ENCODE results near the gene HLX. TPM values are rescaled to one million over a fixed set of nuclear protein-coding genes. Genes with fewer than 3 reads are reported as not detected.

HLX gene
- total RNA-seq, 1 donor from 2014 or later = 2.3 TPM

DNA sequence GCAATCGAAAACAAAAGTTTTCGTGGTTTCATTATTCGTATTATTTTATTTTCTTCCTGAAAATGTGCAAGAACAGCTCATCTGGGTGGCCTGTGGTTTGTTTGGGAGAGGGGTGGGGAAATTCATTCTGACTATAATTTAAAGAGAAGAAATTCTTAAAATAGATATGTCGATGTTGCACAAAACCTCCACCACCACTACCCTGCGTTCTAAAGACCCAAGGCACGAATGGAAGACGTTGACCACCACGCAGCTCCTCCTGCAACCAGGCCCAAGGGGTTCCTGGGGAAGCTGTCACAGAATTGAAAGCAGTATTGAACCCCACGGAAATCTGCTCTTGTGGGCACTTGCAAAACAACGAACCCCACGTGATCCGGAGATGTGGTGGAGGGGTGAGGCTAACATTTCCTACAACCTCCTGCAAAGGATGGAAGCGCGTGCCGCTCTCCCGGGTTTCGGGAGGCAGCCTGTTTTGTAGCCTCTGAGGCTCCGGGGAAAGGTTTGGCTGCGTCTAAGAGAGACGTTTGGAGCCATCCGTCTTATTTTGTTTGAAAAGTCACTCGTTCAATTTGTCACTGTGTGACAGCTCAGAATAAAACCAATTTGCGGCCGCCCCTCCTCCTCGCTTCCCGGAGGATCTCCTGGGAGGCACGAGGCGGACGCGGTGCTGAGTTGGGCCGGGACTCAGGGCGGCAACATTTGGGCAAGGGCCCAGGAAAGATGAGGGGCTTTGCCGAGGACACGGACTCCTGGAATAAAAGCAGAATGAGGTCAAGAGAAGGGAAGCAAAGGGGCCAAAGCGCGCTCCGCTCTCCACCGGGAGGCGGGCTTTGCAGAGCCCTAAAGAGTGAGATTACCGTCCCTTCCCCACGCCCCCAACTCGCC is 810 bp upstream of the HLX start:
- Mint-ChIP-seq H3K4me3 (peak overlapping the region; percentile 84), H3K27ac (peak overlapping the region; percentile 69), H3K27me3 (peaks cover 95% of the 10 kb centered on the region), H3K36me3 (no peaks in the 10 kb centered on the region), H3K4me1 (ENCODE audit: unreplicated experiment) (peaks cover 24% of the 10 kb centered on the region), H3K9me3 (no peaks in the 10 kb centered on the region)
- TF ChIP-seq, protein P1, sequence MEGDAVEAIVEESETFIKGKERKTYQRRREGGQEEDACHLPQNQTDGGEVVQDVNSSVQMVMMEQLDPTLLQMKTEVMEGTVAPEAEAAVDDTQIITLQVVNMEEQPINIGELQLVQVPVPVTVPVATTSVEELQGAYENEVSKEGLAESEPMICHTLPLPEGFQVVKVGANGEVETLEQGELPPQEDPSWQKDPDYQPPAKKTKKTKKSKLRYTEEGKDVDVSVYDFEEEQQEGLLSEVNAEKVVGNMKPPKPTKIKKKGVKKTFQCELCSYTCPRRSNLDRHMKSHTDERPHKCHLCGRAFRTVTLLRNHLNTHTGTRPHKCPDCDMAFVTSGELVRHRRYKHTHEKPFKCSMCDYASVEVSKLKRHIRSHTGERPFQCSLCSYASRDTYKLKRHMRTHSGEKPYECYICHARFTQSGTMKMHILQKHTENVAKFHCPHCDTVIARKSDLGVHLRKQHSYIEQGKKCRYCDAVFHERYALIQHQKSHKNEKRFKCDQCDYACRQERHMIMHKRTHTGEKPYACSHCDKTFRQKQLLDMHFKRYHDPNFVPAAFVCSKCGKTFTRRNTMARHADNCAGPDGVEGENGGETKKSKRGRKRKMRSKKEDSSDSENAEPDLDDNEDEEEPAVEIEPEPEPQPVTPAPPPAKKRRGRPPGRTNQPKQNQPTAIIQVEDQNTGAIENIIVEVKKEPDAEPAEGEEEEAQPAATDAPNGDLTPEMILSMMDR (conservative IDR thresholded peaks at IDR 0.05) = no peak
- no peak for DNase-seq (ENCODE audit: extremely low spot score, unreplicated experiment)

DNA sequence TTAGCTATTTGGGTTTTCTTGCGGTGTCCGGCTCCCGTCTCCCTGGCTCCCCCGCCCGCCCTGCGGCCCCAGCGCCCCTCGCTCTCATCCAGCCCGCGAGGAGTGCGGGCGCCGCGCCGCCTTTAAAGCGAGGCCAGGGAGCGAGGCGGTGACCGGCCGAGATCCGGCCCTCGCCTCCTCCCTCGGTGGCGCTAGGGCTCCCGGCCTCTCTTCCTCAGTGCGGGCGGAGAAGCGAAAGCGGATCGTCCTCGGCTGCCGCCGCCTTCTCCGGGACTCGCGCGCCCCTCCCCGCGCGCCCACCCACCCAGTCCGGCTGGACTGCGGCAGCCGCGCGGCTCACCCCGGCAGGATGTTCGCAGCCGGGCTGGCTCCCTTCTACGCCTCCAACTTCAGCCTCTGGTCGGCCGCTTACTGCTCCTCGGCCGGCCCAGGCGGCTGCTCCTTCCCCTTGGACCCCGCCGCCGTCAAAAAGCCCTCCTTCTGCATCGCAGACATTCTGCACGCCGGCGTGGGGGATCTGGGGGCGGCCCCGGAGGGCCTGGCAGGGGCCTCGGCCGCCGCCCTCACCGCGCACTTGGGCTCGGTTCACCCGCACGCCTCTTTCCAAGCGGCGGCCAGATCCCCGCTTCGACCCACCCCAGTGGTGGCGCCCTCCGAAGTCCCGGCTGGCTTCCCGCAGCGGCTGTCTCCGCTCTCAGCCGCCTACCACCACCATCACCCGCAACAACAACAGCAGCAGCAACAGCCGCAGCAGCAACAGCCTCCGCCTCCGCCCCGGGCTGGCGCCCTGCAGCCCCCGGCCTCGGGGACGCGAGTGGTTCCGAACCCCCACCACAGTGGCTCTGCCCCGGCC is 492 bp downstream of the HLX start:
- peak overlapping the region; percentile 84 for H3K4me3 Mint-ChIP-seq
- no peak overlapping the region for H3K27ac Mint-ChIP-seq
- TF ChIP-seq, protein P1 (conservative IDR thresholded peaks at IDR 0.05) = no peak
- peaks cover 95% of the 10 kb centered on the region for H3K27me3 Mint-ChIP-seq
- H3K4me1 Mint-ChIP-seq (ENCODE audit: unreplicated experiment) = peaks cover 29% of the 10 kb centered on the region
- DNase-seq (ENCODE audit: extremely low spot score, unreplicated experiment) = no peak
- H3K9me3 Mint-ChIP-seq = no peaks in the 10 kb centered on the region
- H3K36me3 Mint-ChIP-seq = no peaks in the 10 kb centered on the region

DNA sequence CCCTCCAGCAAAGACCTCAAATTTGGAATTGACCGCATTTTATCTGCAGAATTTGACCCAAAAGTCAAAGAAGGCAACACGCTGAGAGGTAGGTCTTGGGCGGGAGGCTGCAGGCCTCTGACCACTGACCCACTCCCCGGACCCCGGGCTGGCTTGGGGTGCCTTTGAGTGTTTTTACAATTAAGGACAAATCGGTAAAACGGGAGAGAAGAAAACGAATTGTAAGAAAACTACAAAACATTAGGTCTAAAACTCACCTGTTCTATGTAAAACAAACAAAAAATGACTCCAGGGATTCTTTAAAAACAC is 1.1 kb downstream of the HLX start:
- H3K36me3 Mint-ChIP-seq = no peaks in the 10 kb centered on the region
- no peak overlapping the region for H3K27ac Mint-ChIP-seq
- no peak for DNase-seq (ENCODE audit: extremely low spot score, unreplicated experiment)
- H3K4me3 Mint-ChIP-seq = peak overlapping the region; percentile 80
- H3K4me1 Mint-ChIP-seq (ENCODE audit: unreplicated experiment) = peaks cover 29% of the 10 kb centered on the region
- TF ChIP-seq, protein P1 (conservative IDR thresholded peaks at IDR 0.05) = no peak
- no peaks in the 10 kb centered on the region for H3K9me3 Mint-ChIP-seq
- peaks cover 95% of the 10 kb centered on the region for H3K27me3 Mint-ChIP-seq

DNA sequence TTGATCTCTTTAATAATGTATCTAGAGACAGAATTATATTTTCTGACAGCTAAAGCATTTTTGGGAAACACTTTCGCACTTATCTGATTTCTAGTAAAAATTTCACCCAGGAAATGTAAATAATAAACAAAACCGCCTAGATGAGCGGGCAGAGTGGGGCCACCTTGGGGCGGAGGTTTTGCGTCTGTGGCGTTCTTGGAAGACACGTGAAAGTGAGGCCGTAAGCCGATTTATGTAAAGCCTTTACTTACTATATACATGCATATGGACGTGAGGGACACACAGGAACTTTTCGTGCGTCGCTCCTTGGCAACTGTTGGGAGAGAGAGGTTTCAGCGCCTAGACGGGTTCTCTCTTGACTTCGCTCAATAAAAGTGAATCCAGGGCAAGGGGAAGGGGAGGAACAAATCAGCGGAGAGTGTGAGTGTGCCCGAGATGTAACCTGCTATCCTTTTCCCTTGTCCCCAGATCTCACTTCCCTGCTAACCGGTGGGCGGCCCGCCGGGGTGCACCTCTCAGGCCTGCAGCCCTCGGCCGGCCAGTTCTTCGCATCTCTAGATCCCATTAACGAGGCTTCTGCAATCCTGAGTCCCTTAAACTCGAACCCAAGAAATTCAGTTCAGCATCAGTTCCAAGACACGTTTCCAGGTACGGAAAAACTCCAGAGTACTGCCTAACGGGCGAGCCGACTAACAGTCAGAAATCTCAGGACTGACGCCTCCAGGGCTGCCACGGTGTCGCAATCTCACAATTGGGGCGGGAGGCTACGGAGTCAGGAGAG is 1.7 kb downstream of the HLX start:
- Mint-ChIP-seq H3K4me3 (peak overlapping the region; percentile 80), H3K36me3 (no peaks in the 10 kb centered on the region), H3K4me1 (ENCODE audit: unreplicated experiment) (peaks cover 29% of the 10 kb centered on the region), H3K27ac (peak overlapping the region; percentile 43), H3K9me3 (no peaks in the 10 kb centered on the region), H3K27me3 (peaks cover 95% of the 10 kb centered on the region)
- TF ChIP-seq, protein P1 (conservative IDR thresholded peaks at IDR 0.05) = no peak
- no peak for DNase-seq (ENCODE audit: extremely low spot score, unreplicated experiment)
